ENCODE results near the gene KMT2E. TPM values are rescaled to one million over a fixed set of nuclear protein-coding genes. Genes with fewer than 3 reads are reported as not detected.
"Not testable (repeated sequence)": the region's sequence is repeated elsewhere in the genome, so short reads cannot be mapped to it uniquely, and the experiment has no call there.

The KMT2E gene
- total RNA-seq, 1 donor from 2014 or later: 161 TPM

- intact Hi-C loops (cut with DNase I): no loop called here
- DNase-seq (ENCODE audit: low spot score): no peak
These were observed 6.9 kb downstream of the KMT2E start for GRCh38 chr7:105020926-105021325.

GRCh38 chr7:105021352-105021751, 7.3 kb downstream of the KMT2E start:
- DNase-seq (ENCODE audit: low spot score) (no peak), ATAC-seq (peak; percentile 15)
- intact Hi-C loops (cut with DNase I): no loop called here

More at GRCh38 chr7:105020926-105021325, 6.9 kb downstream of the KMT2E start:
- peak; percentile 20 for ATAC-seq

- no peak for DNase-seq (ENCODE audit: low spot score)
- ATAC-seq: no peak
- intact Hi-C loops (cut with DNase I): no loop called here
These were observed 8.0 kb downstream of the KMT2E start for GRCh38 chr7:105021967-105022366.

GRCh38 chr7:105022458-105022857, 8.5 kb downstream of the KMT2E start:
- intact Hi-C loops (cut with DNase I): no loop called here
- DNase-seq (ENCODE audit: low spot score) (no peak), ATAC-seq (no peak)

GRCh38 chr7:105024734-105025133, 10.7 kb downstream of the KMT2E start:
- intact Hi-C loops (cut with DNase I): no loop called here
- no peak for ATAC-seq
- no peak for DNase-seq (ENCODE audit: low spot score)

GRCh38 chr7:105026750-105027149, 12.7 kb downstream of the KMT2E start:
- ATAC-seq: no peak
- intact Hi-C loops (cut with DNase I): no loop called here
- no peak for DNase-seq (ENCODE audit: low spot score)

- intact Hi-C loops (cut with DNase I): no loop called here
- no peak for ATAC-seq
- no peak for DNase-seq (ENCODE audit: low spot score)
These were observed 13.3 kb downstream of the KMT2E start for GRCh38 chr7:105027176-105027853.

GRCh38 chr7:105028004-105028403, 14.0 kb downstream of the KMT2E start:
- intact Hi-C loops (cut with DNase I): no loop called here
- DNase-seq (ENCODE audit: low spot score) (no peak), ATAC-seq (no peak)

- intact Hi-C loops (cut with DNase I); ATAC-seq; DNase-seq (ENCODE audit: low spot score): not testable (repeated sequence)
These were observed 14.9 kb downstream of the KMT2E start for GRCh38 chr7:105028941-105029340.

GRCh38 chr7:105030447-105030846, 16.4 kb downstream of the KMT2E start:
- no peak for DNase-seq (ENCODE audit: low spot score)
- intact Hi-C loops (cut with DNase I): no loop called here
- no peak for ATAC-seq

- DNase-seq (ENCODE audit: low spot score) (no peak), ATAC-seq (no peak)
- intact Hi-C loops (cut with DNase I): no loop called here
These were observed 18.7 kb downstream of the KMT2E start for GRCh38 chr7:105032553-105033214.

- no peak for ATAC-seq
- intact Hi-C loops (cut with DNase I): no loop called here
These were observed 21.3 kb downstream of the KMT2E start for GRCh38 chr7:105035349-105035748.

GRCh38 chr7:105036217-105037168, 22.5 kb downstream of the KMT2E start:
- ATAC-seq: no peak
- intact Hi-C loops (cut with DNase I): no loop called here
- DNase-seq (ENCODE audit: low spot score): no peak

More at GRCh38 chr7:105035349-105035748, 21.3 kb downstream of the KMT2E start:
- no peak for DNase-seq (ENCODE audit: low spot score)

- intact Hi-C loops (cut with DNase I): no loop called here
- DNase-seq (ENCODE audit: low spot score) (no peak), ATAC-seq (no peak)
These were observed 23.3 kb downstream of the KMT2E start for GRCh38 chr7:105037319-105037718.

GRCh38 chr7:105044449-105045070, 30.6 kb downstream of the KMT2E start:
- intact Hi-C loops (cut with DNase I): no loop called here
- ATAC-seq (no peak), DNase-seq (ENCODE audit: low spot score) (no peak)

GRCh38 chr7:105046414-105046813, 32.4 kb downstream of the KMT2E start:
- intact Hi-C loops (cut with DNase I): no loop called here
- no peak for DNase-seq (ENCODE audit: low spot score)
- no peak for ATAC-seq

- no peak for DNase-seq (ENCODE audit: low spot score)
- intact Hi-C loops (cut with DNase I): no loop called here
- no peak for ATAC-seq
These were observed 33.9 kb downstream of the KMT2E start for GRCh38 chr7:105047932-105048331.

- intact Hi-C loops (cut with DNase I): no loop called here
- no peak for DNase-seq (ENCODE audit: low spot score)
- no peak for ATAC-seq
These were observed 36.5 kb downstream of the KMT2E start for GRCh38 chr7:105050493-105050892.

- intact Hi-C loops (cut with DNase I); ATAC-seq; DNase-seq (ENCODE audit: low spot score): not testable (repeated sequence)
These were observed 36.9 kb downstream of the KMT2E start for GRCh38 chr7:105050899-105051298.
